Erythroblast (primary cell): ENCODE measurements around the gene RUNDC3A.

ENCODE experiments used
- GATA1 ChIP-seq: IDR thresholded peaks from 2 replicates; pipeline ENCODE4 v1.6.1; 2011; ENCODE audit warnings: low read depth, mild to moderate bottlenecking, control low read depth, low read length, moderate library complexity
- POLR2A ChIP-seq: IDR thresholded peaks from 2 replicates; pipeline ENCODE4 v1.6.1; 2011; ENCODE audit warnings: mild to moderate bottlenecking, low read length

GRCh38 chr17:44280392-44280937, 27.9 kb upstream of the RUNDC3A start:
- TF ChIP-seq POLR2A (no peak), GATA1 (no peak)
